OCI-LY3 (cell line): ENCODE results near the gene ZNF385D.

Experiments used
- EZH2phosphoT487 ChIP-seq: fragments of 200-600 bp; shearing (Covaris generic); IDR thresholded peaks from 2 replicates; pipeline ENCODE4 v1.6.1; 2018; ENCODE audit warnings: antibody characterized with exemption, mixed run types, low read depth
- TF ChIP-seq, protein P1 (sequence below): fragments of 200-600, 300-600 bp; sonication (generic); IDR thresholded peaks from 2 replicates; pipeline ENCODE4 v1.5.1; 2014; ENCODE audit warnings: antibody characterized with exemption, low read length, low read depth

DNA sequence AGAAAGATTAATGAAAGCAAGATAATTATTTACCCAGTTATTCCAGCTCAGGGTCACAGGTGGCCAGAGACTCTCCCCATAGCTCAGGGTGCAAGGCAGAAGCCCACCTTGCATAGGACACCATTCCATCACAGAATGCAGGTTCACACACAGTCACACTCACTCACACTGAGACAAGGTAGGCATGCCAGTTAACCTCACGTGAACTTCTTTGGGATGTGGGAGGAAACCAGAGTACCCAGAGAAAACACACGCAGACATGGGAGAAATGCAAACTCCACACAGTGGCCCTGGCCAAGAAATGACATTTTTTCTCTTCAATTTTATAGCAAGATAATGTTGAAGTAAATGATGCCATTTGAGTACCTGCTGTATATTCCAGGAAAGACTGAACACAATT lies 106.7 kb downstream of the ZNF385D start:
- TF ChIP-seq, protein P1, sequence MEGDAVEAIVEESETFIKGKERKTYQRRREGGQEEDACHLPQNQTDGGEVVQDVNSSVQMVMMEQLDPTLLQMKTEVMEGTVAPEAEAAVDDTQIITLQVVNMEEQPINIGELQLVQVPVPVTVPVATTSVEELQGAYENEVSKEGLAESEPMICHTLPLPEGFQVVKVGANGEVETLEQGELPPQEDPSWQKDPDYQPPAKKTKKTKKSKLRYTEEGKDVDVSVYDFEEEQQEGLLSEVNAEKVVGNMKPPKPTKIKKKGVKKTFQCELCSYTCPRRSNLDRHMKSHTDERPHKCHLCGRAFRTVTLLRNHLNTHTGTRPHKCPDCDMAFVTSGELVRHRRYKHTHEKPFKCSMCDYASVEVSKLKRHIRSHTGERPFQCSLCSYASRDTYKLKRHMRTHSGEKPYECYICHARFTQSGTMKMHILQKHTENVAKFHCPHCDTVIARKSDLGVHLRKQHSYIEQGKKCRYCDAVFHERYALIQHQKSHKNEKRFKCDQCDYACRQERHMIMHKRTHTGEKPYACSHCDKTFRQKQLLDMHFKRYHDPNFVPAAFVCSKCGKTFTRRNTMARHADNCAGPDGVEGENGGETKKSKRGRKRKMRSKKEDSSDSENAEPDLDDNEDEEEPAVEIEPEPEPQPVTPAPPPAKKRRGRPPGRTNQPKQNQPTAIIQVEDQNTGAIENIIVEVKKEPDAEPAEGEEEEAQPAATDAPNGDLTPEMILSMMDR = no peak
- TF ChIP-seq EZH2phosphoT487 = no peak
